Measurements from ENCODE around the gene CYP24A1.

DNA sequence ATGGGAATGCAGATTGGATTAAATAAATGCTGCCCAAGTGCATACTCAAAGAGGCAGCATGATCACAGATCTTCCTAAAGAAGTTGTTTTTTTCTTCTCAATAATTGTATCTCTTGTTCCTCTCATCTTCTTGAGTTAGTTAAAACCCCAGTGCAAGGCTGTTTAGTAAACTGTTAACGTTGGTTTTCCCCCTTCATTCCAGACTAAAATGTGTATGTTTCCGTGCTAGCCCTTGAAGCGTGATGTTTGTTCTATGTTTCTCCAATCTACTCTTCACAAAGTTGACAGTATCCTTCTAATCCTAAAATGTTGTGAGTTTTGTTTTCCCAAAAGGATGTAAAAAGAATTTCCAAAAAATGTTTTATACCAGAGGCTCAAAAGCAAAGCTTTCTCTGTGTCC lies 15.6 kb downstream of the CYP24A1 start:
- TF ChIP-seq CTCF (IDR thresholded peaks at IDR 0.05) (no peak), POLR2A (IDR thresholded peaks at IDR 0.05) (no peak)

Data from esophagus squamous epithelium (tissue), 4 donors.